Uterus (tissue), 4 donors: ENCODE results near the gene EGFL8. TPM values are rescaled to one million over a fixed set of nuclear protein-coding genes. Genes with fewer than 3 reads are reported as not detected.

Experiments
- DNase-seq, 2 donors: peaks; one replicate each; pipeline ENCODE4 v3.0.0-alpha.2; 2019 to 2020
- H3K27ac ChIP-seq, 2 donors: fragments of 200-600 bp; sonication (generic); 1 replicate in 1 of 2; 2 replicates in 1 of 2; pipeline ENCODE4 v1.5.1; 2016 to 2018
- H3K27me3 ChIP-seq, 2 donors: fragments of 200-600 bp; sonication (generic); one replicate each; pipeline ENCODE4 v1.5.1; 2018 to 2019; ENCODE audit warnings: control low read depth in 1 of 2
- H3K36me3 ChIP-seq, 2 donors: fragments of 200-600 bp; sonication (generic); one replicate each; pipeline ENCODE4 v1.5.1; 2019; ENCODE audit warnings: control low read depth in 1 of 2
- H3K4me1 ChIP-seq, 2 donors: fragments of 200-600 bp; sonication (generic); one replicate each; pipeline ENCODE4 v1.5.1; 2018 to 2019; ENCODE audit warnings: control low read depth in 1 of 2
- H3K4me3 ChIP-seq, 2 donors: fragments of 200-600 bp; sonication (generic); 1 replicate in 1 of 2; 2 replicates in 1 of 2; pipeline ENCODE4 v1.5.1; 2018 to 2019; ENCODE audit warnings: mild to moderate bottlenecking in 1 of 2
- H3K9me3 ChIP-seq, 2 donors: fragments of 200-600 bp; sonication (generic); one replicate each; pipeline ENCODE4 v1.5.1; 2019; ENCODE audit warnings: control low read depth in 1 of 2
- CTCF ChIP-seq, 4 experiments: fragments of 200-600 bp in 2 of 4; fragments of 450-650 bp in 2 of 4; sonication (generic) in 2 of 4; IDR thresholded peaks; one replicate each; pipeline ENCODE4 v1.5.1; 2016 to 2019; ENCODE audit warnings: antibody characterized with exemption in 4 of 4, mild to moderate bottlenecking in 2 of 4, moderate library complexity in 1 of 4
- POLR2A ChIP-seq, 2 donors: fragments of 450-650 bp; IDR thresholded peaks; one replicate each; pipeline ENCODE4 v1.6.1; 2016; ENCODE audit warnings: antibody characterized with exemption in 2 of 2, mild to moderate bottlenecking in 1 of 2, moderate library complexity in 1 of 2
- intact Hi-C: fragments of 100-400 bp; cut with DNase I; formaldehyde crosslinking; loops from one replicate; pipeline ENCODE4 v1.15.1; 2023; ENCODE audit warnings: low total_unique reads
- total RNA-seq, 4 donors: library from RNA; depleted of rRNA in 3 of 4; stranded (reverse); fragments of >200 nt in 3 of 4; gene quantifications; one replicate each; pipeline versions ENCODE4 v1.1.0 to v1.2.4, GENCODE V29; 2014 to 2023
- donor health status: DM: yes; HTN: yes; CAD: no.

Gene EGFL8
- total RNA-seq, 4 donors from 2014 or later: 9.2 to 54.8 (median 20.2) TPM

- TF ChIP-seq CTCF (IDR thresholded peaks at IDR 0.05) (no peak), POLR2A (IDR thresholded peaks at IDR 0.05) (no peak)
- H3K27me3 ChIP-seq: no peaks in the 10 kb centered on the region
- H3K27ac ChIP-seq: no peak overlapping the region
- H3K4me3 ChIP-seq: no peak overlapping the region
- no peaks in the 10 kb centered on the region for H3K36me3 ChIP-seq
- no peaks in the 10 kb centered on the region for H3K9me3 ChIP-seq
- intact Hi-C loops: no loop called here
- DNase-seq: no peak
- no peaks in the 10 kb centered on the region for H3K4me1 ChIP-seq
Measured at GRCh38 chr6:32146287-32146686, 18.1 kb upstream of the EGFL8 start.

DNA sequence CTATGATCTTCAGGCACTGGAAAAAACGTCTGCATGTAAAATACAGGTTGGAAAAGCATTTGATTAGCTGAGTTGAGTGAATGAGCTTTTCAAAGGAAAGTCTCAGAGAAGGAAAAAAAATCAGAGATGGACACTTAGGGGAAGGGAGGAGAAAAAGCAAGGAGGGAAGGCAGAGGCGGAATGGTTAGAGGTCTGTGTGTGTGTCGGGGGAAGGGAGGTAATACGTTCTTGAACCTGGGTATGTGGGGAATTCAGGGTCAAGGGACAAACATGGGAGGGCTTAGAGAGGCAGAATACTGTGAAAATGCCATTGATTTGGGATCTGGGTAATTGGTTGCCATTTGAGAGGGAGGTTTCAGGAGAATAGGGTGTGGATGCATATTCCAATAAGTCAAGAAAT lies 17.7 kb upstream of the EGFL8 start:
- Histone ChIP-seq H3K9me3 (no peaks in the 10 kb centered on the region), H3K27ac (no peak overlapping the region), H3K4me1 (no peaks in the 10 kb centered on the region), H3K36me3 (no peaks in the 10 kb centered on the region), H3K4me3 (no peak overlapping the region), H3K27me3 (no peaks in the 10 kb centered on the region)
- intact Hi-C loops: no loop called here
- no peak for DNase-seq
- no peak for TF ChIP-seq POLR2A (IDR thresholded peaks at IDR 0.05)
- no peak for TF ChIP-seq CTCF (IDR thresholded peaks at IDR 0.05)

DNA sequence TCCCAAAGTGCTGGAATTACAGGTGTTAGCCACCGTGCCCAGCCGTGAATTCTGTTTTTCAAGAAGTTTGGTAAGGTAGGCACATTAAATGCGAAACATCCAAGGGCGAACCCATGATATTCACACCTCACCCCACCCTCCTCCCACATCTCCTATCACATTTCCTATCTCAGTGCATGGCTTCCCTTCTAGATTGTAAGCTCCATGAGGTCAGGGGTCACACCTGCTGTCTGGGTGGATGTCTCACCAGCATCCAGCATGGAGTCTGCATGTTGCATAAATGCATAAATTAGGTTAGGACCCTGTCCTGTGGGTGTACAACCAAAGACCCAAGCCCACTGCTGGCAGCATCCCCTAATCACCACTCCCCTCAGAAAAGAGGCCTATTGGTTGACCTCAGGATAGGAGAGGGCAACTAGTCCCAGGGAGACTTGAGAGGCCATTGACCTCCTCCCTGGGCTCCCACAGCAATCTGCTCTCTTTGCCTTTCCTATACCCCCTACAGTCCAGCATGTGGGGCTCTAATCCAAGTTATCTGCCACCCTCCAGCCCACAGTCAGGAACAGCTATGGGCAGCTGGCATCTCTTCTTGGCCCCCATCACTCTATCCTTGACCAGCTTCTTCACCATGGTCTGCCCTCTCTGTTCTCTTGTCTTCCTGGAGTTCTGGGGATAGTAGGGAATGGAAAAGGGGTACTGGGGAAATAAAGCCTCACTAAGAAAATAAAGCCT lies 16.8 kb upstream of the EGFL8 start:
- no peak for TF ChIP-seq POLR2A (IDR thresholded peaks at IDR 0.05)
- no peak for TF ChIP-seq CTCF (IDR thresholded peaks at IDR 0.05)
- no peak overlapping the region for H3K27ac ChIP-seq
- no peaks in the 10 kb centered on the region for H3K9me3 ChIP-seq
- no peaks in the 10 kb centered on the region for H3K36me3 ChIP-seq
- H3K4me1 ChIP-seq: peaks cover 4 to 6% of the 10 kb centered on the region in 2 donors
- no peak overlapping the region for H3K4me3 ChIP-seq
- H3K27me3 ChIP-seq: no peaks in the 10 kb centered on the region
- DNase-seq: no peak
- intact Hi-C loops: no loop called here

DNA sequence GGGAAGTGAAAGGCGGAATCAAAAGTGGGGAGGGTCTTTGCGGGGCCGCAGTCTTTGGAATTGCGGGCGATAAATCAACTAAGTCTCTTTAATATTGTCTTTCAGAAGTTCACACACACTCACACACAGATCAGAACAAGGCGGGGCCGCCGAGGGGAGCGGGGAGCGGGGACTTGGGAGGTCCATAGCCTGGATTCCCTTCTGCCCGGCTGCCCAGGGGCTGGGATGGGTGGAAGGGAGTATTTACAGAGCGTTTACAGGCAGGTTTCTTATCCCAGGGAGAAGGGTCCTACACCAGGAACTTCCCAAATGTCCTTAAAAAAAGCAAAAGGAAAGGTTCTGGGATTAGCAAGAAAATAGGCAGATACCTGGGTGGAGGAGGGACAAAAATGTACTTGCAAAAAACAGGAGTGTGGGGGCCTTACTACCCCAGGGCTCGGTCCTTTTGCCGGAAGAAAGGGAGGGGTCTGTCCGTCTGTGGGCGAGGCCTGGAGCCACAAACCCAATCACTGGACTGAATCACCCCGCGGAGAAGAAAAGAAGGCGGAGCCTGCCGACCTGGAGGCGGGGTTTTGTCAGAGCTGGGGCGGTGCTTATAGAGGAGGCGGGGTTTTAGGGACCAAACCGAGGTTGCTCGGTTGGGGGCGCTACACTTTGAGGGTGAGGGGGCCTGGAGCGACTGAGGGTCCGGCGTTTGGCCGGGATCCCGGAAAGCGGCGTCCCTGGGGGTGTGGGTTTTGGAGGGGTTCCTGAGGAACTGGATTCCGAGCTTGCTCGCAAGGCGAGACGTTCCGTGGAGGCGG lies 15.9 kb upstream of the EGFL8 start:
- peaks cover 5 to 9% of the 10 kb centered on the region in 2 donors for H3K4me1 ChIP-seq
- no peak for DNase-seq
- H3K9me3 ChIP-seq: no peaks in the 10 kb centered on the region
- no peak for TF ChIP-seq CTCF (IDR thresholded peaks at IDR 0.05)
- TF ChIP-seq POLR2A (IDR thresholded peaks at IDR 0.05): no peak
- H3K36me3 ChIP-seq: no peaks in the 10 kb centered on the region
- no peaks in the 10 kb centered on the region for H3K27me3 ChIP-seq
- H3K27ac ChIP-seq: no peak overlapping the region
- intact Hi-C loops: no loop called here
- no peak overlapping the region for H3K4me3 ChIP-seq

DNA sequence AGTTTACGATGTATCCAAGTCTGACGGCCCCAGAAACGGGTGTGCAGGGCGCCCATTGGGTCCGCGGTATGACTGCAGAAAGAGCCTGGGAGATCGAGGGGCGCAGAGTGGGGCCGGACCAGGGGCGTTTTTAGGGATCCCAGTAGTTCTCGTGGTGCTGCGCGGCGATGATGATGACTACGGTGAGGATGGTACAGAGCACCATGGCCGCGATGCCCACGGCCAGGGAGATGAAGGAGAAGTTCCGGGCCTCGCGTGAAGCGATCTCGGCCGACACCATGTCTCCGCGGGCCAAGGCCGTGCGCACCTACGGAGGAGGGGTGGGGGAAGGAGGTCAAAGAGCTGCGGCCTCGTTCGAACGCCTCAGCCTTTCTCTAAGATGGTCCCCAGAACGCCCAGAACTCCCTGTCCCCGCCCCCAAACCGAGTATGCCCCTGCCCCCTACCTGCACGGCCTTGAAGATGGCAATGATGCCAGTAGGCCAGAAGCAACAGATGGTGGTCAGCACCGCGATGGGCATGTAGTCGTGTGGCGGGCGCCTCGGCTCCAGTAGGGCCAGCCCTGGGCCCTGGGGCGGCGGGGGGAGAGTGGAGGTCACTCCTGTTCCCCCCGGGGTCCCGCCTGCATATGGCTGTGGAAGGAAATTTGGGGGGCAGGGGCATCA lies 15.2 kb upstream of the EGFL8 start:
- no peak for DNase-seq
- no peak overlapping the region for H3K4me3 ChIP-seq
- no peak overlapping the region for H3K27ac ChIP-seq
- peaks cover 5 to 9% of the 10 kb centered on the region in 2 donors for H3K4me1 ChIP-seq
- TF ChIP-seq CTCF (IDR thresholded peaks at IDR 0.05) (no peak), POLR2A (IDR thresholded peaks at IDR 0.05) (no peak)
- intact Hi-C loops: no loop called here
- H3K9me3 ChIP-seq: no peaks in the 10 kb centered on the region
- H3K36me3 ChIP-seq: no peaks in the 10 kb centered on the region
- no peaks in the 10 kb centered on the region for H3K27me3 ChIP-seq
